ENCODE data around the gene PIMREG. TPM values are rescaled to one million over a fixed set of nuclear protein-coding genes. Genes with fewer than 3 reads are reported as not detected.

Gene PIMREG
- 1 to 10 TPM in 1 of 4 donors, under 1 TPM in 3; 0.21 to 2.8 (median 0.84) TPM for total RNA-seq

GRCh38 chr17:6443692-6444570 is at the start of gene PIMREG:
Gene PIMREG, plus strand, starts transcription at chr17:6444455. Its CDS starts 656 bp downstream, at chr17:6445111.
- intact Hi-C loops (cut with DNase I; ENCODE audit: low total_unique reads): no loop called here
- peak; percentile 93 to 99 for DNase-seq (ENCODE audit: low spot score in 2 of 2)
- peak within 1 kb of the TSS; percentile 45 for H3K4me3 ChIP-seq (ENCODE audit: low read depth, poor library complexity, severe bottlenecking)
- 0 to 1% methylated on average over 39 to 42 of the region's 62 CpGs for WGBS, 2 donors
- no peak for TF ChIP-seq POLR2A (IDR thresholded peaks at IDR 0.05)
- TF ChIP-seq CTCF (IDR thresholded peaks at IDR 0.05): no peak

GRCh38 chr17:6398955-6399354 is 45.3 kb upstream of the PIMREG start:
- intact Hi-C loops (cut with DNase I; ENCODE audit: low total_unique reads): no loop called here
- TF ChIP-seq POLR2A (IDR thresholded peaks at IDR 0.05) (no peak), CTCF (IDR thresholded peaks at IDR 0.05) (no peak)
- H3K4me3 ChIP-seq (ENCODE audit: low read depth, poor library complexity, severe bottlenecking): no peak overlapping the region
- WGBS, 2 donors: 73 to 75% methylated on average over 2 of the region's 2 CpGs
- DNase-seq (ENCODE audit: low spot score in 2 of 2): no peak

- no peak overlapping the region for H3K4me3 ChIP-seq (ENCODE audit: low read depth, poor library complexity, severe bottlenecking)
- 52 to 68% methylated on average over 6 of the region's 6 CpGs for WGBS, 2 donors
- TF ChIP-seq POLR2A (IDR thresholded peaks at IDR 0.05): no peak
- TF ChIP-seq CTCF (IDR thresholded peaks at IDR 0.05): no peak
- intact Hi-C loops (cut with DNase I; ENCODE audit: low total_unique reads): no loop called here
- no peak for DNase-seq (ENCODE audit: low spot score in 2 of 2)
Observed at GRCh38 chr17:6402258-6402657, 42.0 kb upstream of the PIMREG start.

GRCh38 chr17:6408276-6408675 is 36.0 kb upstream of the PIMREG start:
- no peak for DNase-seq (ENCODE audit: low spot score in 2 of 2)
- WGBS, 2 donors: 62 to 75% methylated on average over 6 of the region's 6 CpGs
- no peak for TF ChIP-seq POLR2A (IDR thresholded peaks at IDR 0.05)
- TF ChIP-seq CTCF (IDR thresholded peaks at IDR 0.05): no peak
- no peak overlapping the region for H3K4me3 ChIP-seq (ENCODE audit: low read depth, poor library complexity, severe bottlenecking)
- intact Hi-C loops (cut with DNase I; ENCODE audit: low total_unique reads): no loop called here

DNA sequence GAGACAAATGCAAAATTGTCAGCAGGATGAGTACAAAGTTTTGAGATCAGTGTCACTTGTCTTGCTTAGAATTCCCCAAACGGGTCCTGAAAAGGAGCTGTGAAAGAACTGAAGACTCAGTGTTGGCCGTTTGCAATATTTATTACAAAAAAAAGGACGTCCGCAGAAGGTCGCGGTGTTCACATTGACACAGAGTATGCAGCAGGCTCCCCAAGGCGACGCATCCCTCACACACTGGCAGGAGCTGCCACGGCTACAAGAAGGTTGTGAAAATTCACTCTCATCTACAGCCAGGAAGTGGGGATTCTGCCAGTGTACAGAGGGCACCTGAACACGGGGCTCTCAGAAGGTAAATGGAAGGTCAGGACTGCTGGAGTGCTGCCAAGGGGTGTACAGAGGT is 35.5 kb upstream of the PIMREG start:
- no peak overlapping the region for H3K4me3 ChIP-seq (ENCODE audit: low read depth, poor library complexity, severe bottlenecking)
- 59 to 72% methylated on average over 10 of the region's 10 CpGs for WGBS, 2 donors
- TF ChIP-seq POLR2A (IDR thresholded peaks at IDR 0.05) (no peak), CTCF (IDR thresholded peaks at IDR 0.05) (no peak)
- DNase-seq (ENCODE audit: low spot score in 2 of 2): no peak
- intact Hi-C loops (cut with DNase I; ENCODE audit: low total_unique reads): no loop called here
